Neuron (in vitro differentiated cells): Measurements from ENCODE around the gene CPT1A.

Experiments used
- H2AFZ ChIP-seq: one replicate; pipeline ENCODE4 v1.6.1; 2013; ENCODE audit warnings: low read depth, mild to moderate bottlenecking, inconsistent platforms, low read length, moderate library complexity
- H3K27me3 ChIP-seq: one replicate; pipeline ENCODE4 v1.6.1; 2013; ENCODE audit warnings: low read length; ENCODE audit not compliant: insufficient read depth
- H3K36me3 ChIP-seq: one replicate; pipeline ENCODE4 v1.6.1; 2013; ENCODE audit warnings: low read length; ENCODE audit not compliant: insufficient read depth
- H3K4me1 ChIP-seq: one replicate; pipeline ENCODE4 v1.6.1; 2013; ENCODE audit warnings: low read length; ENCODE audit not compliant: insufficient read depth
- H3K4me3 ChIP-seq: 2 replicates; pipeline ENCODE4 v1.5.1; 2013; ENCODE audit warnings: mild to moderate bottlenecking, low read length, moderate library complexity
- H3K9me3 ChIP-seq: one replicate; pipeline ENCODE4 v1.6.1; 2013; ENCODE audit warnings: low read length

The CPT1A gene

GRCh38 chr11:68749229-68750123 is 92.2 kb downstream of the CPT1A start:
- Histone ChIP-seq H3K9me3 (no peaks in the 10 kb centered on the region), H3K4me3 (peak overlapping the region; percentile 12), H3K27me3 (no peaks in the 10 kb centered on the region), H2AFZ (peak overlapping the region; percentile 10), H3K4me1 (peaks cover 9% of the 10 kb centered on the region), H3K36me3 (no peaks in the 10 kb centered on the region)

- H3K27me3 ChIP-seq: no peaks in the 10 kb centered on the region
- H3K4me3 ChIP-seq: no peak overlapping the region
- H3K9me3 ChIP-seq: no peaks in the 10 kb centered on the region
- H3K4me1 ChIP-seq: peaks cover 9% of the 10 kb centered on the region
- no peak overlapping the region for H2AFZ ChIP-seq
- H3K36me3 ChIP-seq: no peaks in the 10 kb centered on the region
Observed at GRCh38 chr11:68748061-68748460, 93.7 kb downstream of the CPT1A start.

- Histone ChIP-seq H3K4me1 (no peaks in the 10 kb centered on the region), H3K36me3 (no peaks in the 10 kb centered on the region), H3K9me3 (no peaks in the 10 kb centered on the region), H3K27me3 (no peaks in the 10 kb centered on the region), H3K4me3 (no peak overlapping the region), H2AFZ (no peak overlapping the region)
Observed at GRCh38 chr11:68743539-68743938, 98.2 kb downstream of the CPT1A start.

GRCh38 chr11:68741463-68741862 is 100.3 kb downstream of the CPT1A start:
- no peaks in the 10 kb centered on the region for H3K36me3 ChIP-seq
- H3K4me1 ChIP-seq: no peaks in the 10 kb centered on the region
- no peak overlapping the region for H2AFZ ChIP-seq
- no peaks in the 10 kb centered on the region for H3K27me3 ChIP-seq
- H3K9me3 ChIP-seq: no peaks in the 10 kb centered on the region
- no peak overlapping the region for H3K4me3 ChIP-seq

GRCh38 chr11:68735646-68736045 is 106.1 kb downstream of the CPT1A start:
- Histone ChIP-seq H3K9me3 (no peaks in the 10 kb centered on the region), H3K27me3 (no peaks in the 10 kb centered on the region), H3K36me3 (no peaks in the 10 kb centered on the region), H2AFZ (no peak overlapping the region), H3K4me3 (no peak overlapping the region), H3K4me1 (no peaks in the 10 kb centered on the region)

- H3K4me1 ChIP-seq: no peaks in the 10 kb centered on the region
- no peak overlapping the region for H3K4me3 ChIP-seq
- no peaks in the 10 kb centered on the region for H3K36me3 ChIP-seq
- H3K9me3 ChIP-seq: no peaks in the 10 kb centered on the region
- no peaks in the 10 kb centered on the region for H3K27me3 ChIP-seq
- no peak overlapping the region for H2AFZ ChIP-seq
Observed at GRCh38 chr11:68735125-68735524, 106.6 kb downstream of the CPT1A start.

- no peak overlapping the region for H2AFZ ChIP-seq
- no peak overlapping the region for H3K4me3 ChIP-seq
- no peaks in the 10 kb centered on the region for H3K27me3 ChIP-seq
- no peaks in the 10 kb centered on the region for H3K36me3 ChIP-seq
- no peaks in the 10 kb centered on the region for H3K4me1 ChIP-seq
- H3K9me3 ChIP-seq: no peaks in the 10 kb centered on the region
Observed at GRCh38 chr11:68734111-68734510, 107.6 kb downstream of the CPT1A start.

GRCh38 chr11:68727783-68728182 is 113.9 kb downstream of the CPT1A start:
- H3K9me3 ChIP-seq: no peaks in the 10 kb centered on the region
- peaks cover 9% of the 10 kb centered on the region for H3K27me3 ChIP-seq
- no peaks in the 10 kb centered on the region for H3K4me1 ChIP-seq
- no peaks in the 10 kb centered on the region for H3K36me3 ChIP-seq
- no peak overlapping the region for H2AFZ ChIP-seq
- no peak overlapping the region for H3K4me3 ChIP-seq

GRCh38 chr11:68724293-68724692 is 117.4 kb downstream of the CPT1A start:
- H3K9me3 ChIP-seq: peaks cover 3% of the 10 kb centered on the region
- no peaks in the 10 kb centered on the region for H3K36me3 ChIP-seq
- no peak overlapping the region for H2AFZ ChIP-seq
- H3K4me1 ChIP-seq: no peaks in the 10 kb centered on the region
- no peak overlapping the region for H3K4me3 ChIP-seq
- peaks cover 9% of the 10 kb centered on the region for H3K27me3 ChIP-seq

GRCh38 chr11:68722143-68722542 is 119.6 kb downstream of the CPT1A start:
- H3K27me3 ChIP-seq: peaks cover 4% of the 10 kb centered on the region

GRCh38 chr11:68721075-68721474 is 120.6 kb downstream of the CPT1A start:
- Histone ChIP-seq H3K9me3 (peaks cover 3% of the 10 kb centered on the region), H3K36me3 (no peaks in the 10 kb centered on the region), H2AFZ (no peak overlapping the region), H3K4me1 (no peaks in the 10 kb centered on the region), H3K4me3 (no peak overlapping the region), H3K27me3 (peaks cover 4% of the 10 kb centered on the region)

More at GRCh38 chr11:68722143-68722542, 119.6 kb downstream of the CPT1A start:
- Histone ChIP-seq H3K9me3 (peaks cover 3% of the 10 kb centered on the region), H3K36me3 (no peaks in the 10 kb centered on the region), H2AFZ (no peak overlapping the region), H3K4me3 (no peak overlapping the region), H3K4me1 (no peaks in the 10 kb centered on the region)

GRCh38 chr11:68715456-68716122 is 126.1 kb downstream of the CPT1A start:
- peaks cover 28% of the 10 kb centered on the region for H3K27me3 ChIP-seq

GRCh38 chr11:68714060-68714856 is 127.5 kb downstream of the CPT1A start:
- Histone ChIP-seq H3K4me3 (no peak overlapping the region), H3K36me3 (no peaks in the 10 kb centered on the region), H3K9me3 (no peaks in the 10 kb centered on the region), H3K27me3 (peaks cover 28% of the 10 kb centered on the region), H2AFZ (no peak overlapping the region), H3K4me1 (peaks cover 17% of the 10 kb centered on the region)

More at GRCh38 chr11:68715456-68716122, 126.1 kb downstream of the CPT1A start:
- peaks cover 7% of the 10 kb centered on the region for H3K4me1 ChIP-seq
- no peak overlapping the region for H2AFZ ChIP-seq
- H3K9me3 ChIP-seq: no peaks in the 10 kb centered on the region
- no peak overlapping the region for H3K4me3 ChIP-seq
- no peaks in the 10 kb centered on the region for H3K36me3 ChIP-seq
